PC-9 (cell line): Measurements from ENCODE around the gene LPCAT1. TPM values are rescaled to one million over a fixed set of nuclear protein-coding genes. Genes with fewer than 3 reads are reported as not detected.

Experiments used
- BruUV-seq: library from RNA; stranded (reverse); fragments of 400-500 nt; replicated peaks from 2 replicates; lab custom pipeline; 2021; lab: Mats Ljungman, UMichigan
- CTCF ChIA-PET: fragments of 300-600 bp; sonication (Branson Sonifier 250); formaldehyde crosslinking; loops from one replicate; lab custom pipeline; 2022; ENCODE audit warnings: antibody characterized with exemption; lab: Charles Lee
- POLR2A ChIA-PET: fragments of 300-600 bp; sonication (Branson Sonifier 250); formaldehyde crosslinking; loops from one replicate; lab custom pipeline; 2022; ENCODE audit warnings: antibody characterized with exemption; ENCODE audit not compliant: unreplicated experiment; lab: Charles Lee
- DNase-seq, 2 experiments: peaks; one replicate each; pipeline versions ENCODE4 v3.0.0 to v3.0.0-alpha.2; 2015 to 2022; ENCODE audit warnings: mixed read lengths in 1 of 2
- H2AFZ ChIP-seq: fragments of 200-600 bp; sonication (generic); 2 replicates; pipeline ENCODE4 v1.8.1; 2017; ENCODE audit warnings: antibody characterized with exemption
- H3F3A ChIP-seq: fragments of 200-600 bp; sonication (generic); 2 replicates; pipeline ENCODE4 v1.8.1; 2017; ENCODE audit warnings: antibody characterized with exemption, mild to moderate bottlenecking, low read depth; ENCODE audit not compliant: insufficient read depth
- H3K27ac ChIP-seq: fragments of 200-600 bp; sonication (generic); 2 replicates; pipeline ENCODE4 v1.6.1; 2016; ENCODE audit warnings: mixed run types
- H3K27me3 ChIP-seq: fragments of 200-600 bp; sonication (generic); 2 replicates; pipeline ENCODE4 v1.6.1; 2016; ENCODE audit warnings: low read depth, mixed run types; ENCODE audit not compliant: insufficient read depth
- H3K36me3 ChIP-seq: fragments of 200-600 bp; sonication (generic); 2 replicates; pipeline ENCODE4 v1.6.1; 2016; ENCODE audit warnings: low read depth, mixed run types
- H3K4me1 ChIP-seq: fragments of 200-600 bp; sonication (generic); replicated peaks from 2 replicates; pipeline ENCODE4 v1.6.1; 2016; ENCODE audit warnings: mixed run types; ENCODE audit not compliant: insufficient read depth
- H3K4me2 ChIP-seq: fragments of 200-600 bp; sonication (generic); 2 replicates; pipeline ENCODE4 v1.6.1; 2017; ENCODE audit warnings: mixed run types
- H3K4me3 ChIP-seq: fragments of 200-600 bp; sonication (generic); 2 replicates; pipeline ENCODE4 v1.6.1; 2016; ENCODE audit warnings: mixed run types
- H3K79me2 ChIP-seq: fragments of 200-600 bp; sonication (generic); 2 replicates; pipeline ENCODE4 v1.6.1; 2017; ENCODE audit warnings: low read depth, mixed run types
- H3K9me2 ChIP-seq: fragments of 200-600 bp; sonication (generic); 2 replicates; pipeline ENCODE4 v1.8.1; 2017; ENCODE audit warnings: mild to moderate bottlenecking; ENCODE audit not compliant: insufficient read depth
- H3K9me3 ChIP-seq: fragments of 200-600 bp; sonication (generic); 2 replicates; pipeline ENCODE4 v1.8.1; 2016; ENCODE audit warnings: low read depth; ENCODE audit not compliant: insufficient read depth
- H4K20me1 ChIP-seq: fragments of 200-600 bp; sonication (generic); 2 replicates; pipeline ENCODE4 v1.8.1; 2017; ENCODE audit not compliant: insufficient read depth
- CTCF ChIP-seq: fragments of 200-600 bp; sonication (generic); conservative IDR thresholded peaks from 2 replicates; pipeline ENCODE4 v1.6.1; 2017; ENCODE audit warnings: mixed run types, antibody characterized with exemption, mild to moderate bottlenecking, moderate library complexity
- EZH2 ChIP-seq: fragments of 200-600 bp; sonication (generic); IDR thresholded peaks from 2 replicates; pipeline ENCODE4 v1.8.0; 2017; ENCODE audit warnings: antibody characterized with exemption, low read depth
- intact Hi-C: fragments of 100-400 bp; cut with micrococcal nuclease; formaldehyde crosslinking; loops from one replicate; pipeline ENCODE4 v1.10.0; 2022; ENCODE audit not compliant: unreplicated experiment
- total RNA-seq: library from RNA; stranded (reverse); gene quantifications from 2 replicates; pipeline ENCODE4 v1.2.3, GENCODE V29; 2021

The LPCAT1 gene
- total RNA-seq, 1 experiment from 2014 or later = 96.1 TPM

GRCh38 chr5:1483064-1483463 is 40.7 kb downstream of the LPCAT1 start:
- no peaks in the 10 kb centered on the region for H3K79me2 ChIP-seq
- H3K4me1 ChIP-seq = no peaks in the 10 kb centered on the region
- no peaks in the 10 kb centered on the region for H3K9me3 ChIP-seq
- no peaks in the 10 kb centered on the region for H3K9me2 ChIP-seq
- no peak overlapping the region for H3K4me3 ChIP-seq
- no peak for DNase-seq
- CTCF ChIA-PET = no interaction called here
- intact Hi-C loops = no loop called here
- no peaks in the 10 kb centered on the region for H3K27me3 ChIP-seq
- peaks cover 34% of the 10 kb centered on the region; the same call in 1 of the 2 replicates for H4K20me1 ChIP-seq
- no peak overlapping the region for H3K27ac ChIP-seq
- BruUV-seq = no TSS peak
- H3K36me3 ChIP-seq = peaks cover 12% of the 10 kb centered on the region
- no peak overlapping the region for H2AFZ ChIP-seq
- POLR2A ChIA-PET = interaction anchor here (0.6 to 0.8 kb wide), 2 partner anchors 23 to 136 kb away, joined by 4 to 6 read pairs; no protein-coding TSS in a partner anchor
- TF ChIP-seq CTCF (no peak), EZH2 (no peak)
- H3K4me2 ChIP-seq = no peak overlapping the region
- H3F3A ChIP-seq = no peaks in the 10 kb centered on the region; the same call in 1 of the 2 replicates

- Histone ChIP-seq H3F3A (no peaks in the 10 kb centered on the region; the same call in 1 of the 2 replicates), H3K4me3 (no peak overlapping the region), H3K4me2 (no peak overlapping the region), H3K27me3 (no peaks in the 10 kb centered on the region), H3K36me3 (peaks cover 8% of the 10 kb centered on the region), H2AFZ (no peak overlapping the region), H3K9me2 (no peaks in the 10 kb centered on the region), H3K9me3 (no peaks in the 10 kb centered on the region), H3K4me1 (no peaks in the 10 kb centered on the region), H3K79me2 (no peaks in the 10 kb centered on the region), H4K20me1 (peaks cover 34% of the 10 kb centered on the region), H3K27ac (no peak overlapping the region)
- BruUV-seq = no TSS peak
- CTCF ChIA-PET = no interaction called here
- TF ChIP-seq EZH2 = no peak
- DNase-seq = no peak
- POLR2A ChIA-PET = interaction anchor here (0.5 kb wide), 1 partner anchor 984 kb away, joined by 3 read pairs; no protein-coding TSS in a partner anchor
- intact Hi-C loops = no loop called here
Measured at GRCh38 chr5:1481959-1482331, 41.8 kb downstream of the LPCAT1 start.

GRCh38 chr5:1481266-1481958 is 42.3 kb downstream of the LPCAT1 start:
- Histone ChIP-seq H3K4me3 (no peak overlapping the region), H3K9me2 (no peaks in the 10 kb centered on the region), H3F3A (no peaks in the 10 kb centered on the region; the same call in 1 of the 2 replicates), H3K4me1 (no peaks in the 10 kb centered on the region), H3K36me3 (peaks cover 8% of the 10 kb centered on the region), H3K27me3 (no peaks in the 10 kb centered on the region), H3K9me3 (no peaks in the 10 kb centered on the region), H2AFZ (no peak overlapping the region), H4K20me1 (peaks cover 34% of the 10 kb centered on the region), H3K4me2 (no peak overlapping the region), H3K79me2 (no peaks in the 10 kb centered on the region), H3K27ac (no peak overlapping the region)
- BruUV-seq = no TSS peak
- ChIA-PET CTCF (no interaction called here), POLR2A (interaction anchor here (0.5 kb wide), 1 partner anchor 985 kb away, joined by 3 read pairs; no protein-coding TSS in a partner anchor)
- no peak for DNase-seq
- intact Hi-C loops = no loop called here
- no peak for TF ChIP-seq CTCF
- TF ChIP-seq EZH2 = no peak
